Stimulated activated CD4-positive, alpha-beta T cell treated with anti-CD3 and anti-CD28 coated beads, TNF-alpha, amount 100 ng/mL, for 48 hours (primary cell): Measurements from ENCODE around the gene RNF10.
A peak's percentile ranks its signal among the peaks of the same experiment; 100 is the strongest.
"Not testable (repeated sequence)": the region's sequence is repeated elsewhere in the genome, so short reads cannot be mapped to it uniquely, and the experiment has no call there.

Experiments used
- DNase-seq, 3 donors: peaks; one replicate each; pipeline ENCODE4 v3.0.0-alpha.2; 2020; ENCODE audit warnings: low read depth in 3 of 3

The RNF10 gene

GRCh38 chr12:120528861-120529525 is 5.2 kb upstream of the RNF10 start, which contains the start of gene COQ5:
Gene COQ5, minus strand, starts transcription at chr12:120529158. Its CDS starts 17 bp downstream, at chr12:120529141.
- DNase-seq: peak; percentile 67 to 79 (median 71)

DNA sequence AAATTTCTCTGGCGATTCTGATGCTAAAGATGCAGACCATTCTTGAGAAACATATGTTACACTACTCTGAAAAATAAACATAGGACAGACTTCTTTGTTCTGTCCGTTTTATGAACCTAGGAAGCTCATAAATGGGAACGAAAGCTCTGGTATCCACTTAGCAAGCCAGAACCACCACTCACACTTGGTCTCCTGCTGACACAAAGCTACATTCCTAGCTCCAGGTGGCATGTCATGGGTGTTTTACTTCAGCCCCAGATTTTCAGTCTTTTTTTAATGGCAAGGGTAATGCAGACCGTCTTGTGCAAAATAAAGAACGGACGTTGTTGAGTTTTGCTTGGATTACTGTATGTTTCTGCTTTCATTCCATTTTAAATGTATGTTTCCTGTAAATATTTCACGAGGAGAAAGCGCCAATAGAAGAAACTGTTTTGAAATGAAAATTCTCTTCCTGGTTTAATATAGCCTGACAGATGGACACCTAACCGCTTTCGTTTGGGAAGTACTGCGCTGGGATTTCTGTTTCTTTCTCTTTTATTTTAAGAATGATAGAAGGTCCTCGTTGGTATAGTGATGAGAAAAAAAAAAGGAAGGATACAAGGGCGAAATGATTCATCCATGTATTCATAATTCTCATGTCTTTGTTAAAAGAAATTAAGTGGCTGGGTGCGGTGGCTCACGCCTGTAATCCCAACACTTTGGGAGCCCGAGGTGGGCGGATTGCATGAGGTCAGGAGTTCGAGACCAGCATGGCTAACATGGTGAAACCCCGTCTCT is 4.3 kb upstream of the RNF10 start:
- DNase-seq: no peak

DNA sequence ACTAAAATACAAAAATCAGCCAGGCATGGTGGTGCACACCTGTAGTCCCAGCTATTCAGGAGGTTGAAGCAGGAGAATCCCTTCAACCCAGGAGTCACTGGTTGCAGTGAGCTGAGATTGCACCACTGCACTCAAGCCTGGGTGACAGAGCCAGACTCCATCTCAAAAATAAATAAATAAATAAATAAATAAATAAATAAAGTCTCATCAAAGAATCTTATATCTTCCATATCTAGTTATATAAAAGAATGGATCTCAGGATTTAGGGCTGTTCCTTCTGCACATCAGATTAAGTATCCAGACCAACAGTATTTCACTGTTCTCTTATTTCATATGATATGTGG is 3.8 kb upstream of the RNF10 start:
- not testable (repeated sequence) for DNase-seq

DNA sequence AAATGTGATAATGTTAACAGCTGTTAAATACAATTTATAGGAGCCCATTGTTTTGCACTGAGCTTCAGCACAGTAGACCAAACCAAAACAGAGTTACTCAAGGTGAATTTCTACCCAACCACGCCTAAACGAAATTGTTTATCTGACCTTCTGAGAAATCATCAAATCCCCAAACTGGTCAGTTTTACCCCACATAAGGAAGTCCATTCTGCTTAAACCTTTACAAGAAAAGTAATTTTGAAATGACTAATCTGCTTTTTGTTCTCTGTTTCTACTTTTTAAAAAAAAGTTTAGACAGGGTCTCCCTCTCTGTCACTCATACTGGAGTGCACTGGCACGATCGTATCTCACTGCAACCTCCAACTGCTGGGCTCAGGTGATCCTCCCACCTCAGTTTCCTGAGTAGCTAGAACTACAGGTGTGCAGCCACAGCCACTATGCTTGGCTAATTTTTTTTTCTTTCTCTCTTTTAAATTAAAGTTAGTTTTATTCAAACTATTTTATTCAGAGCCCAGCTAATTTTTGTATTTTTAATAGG is 1.4 kb upstream of the RNF10 start:
- DNase-seq: no peak

DNA sequence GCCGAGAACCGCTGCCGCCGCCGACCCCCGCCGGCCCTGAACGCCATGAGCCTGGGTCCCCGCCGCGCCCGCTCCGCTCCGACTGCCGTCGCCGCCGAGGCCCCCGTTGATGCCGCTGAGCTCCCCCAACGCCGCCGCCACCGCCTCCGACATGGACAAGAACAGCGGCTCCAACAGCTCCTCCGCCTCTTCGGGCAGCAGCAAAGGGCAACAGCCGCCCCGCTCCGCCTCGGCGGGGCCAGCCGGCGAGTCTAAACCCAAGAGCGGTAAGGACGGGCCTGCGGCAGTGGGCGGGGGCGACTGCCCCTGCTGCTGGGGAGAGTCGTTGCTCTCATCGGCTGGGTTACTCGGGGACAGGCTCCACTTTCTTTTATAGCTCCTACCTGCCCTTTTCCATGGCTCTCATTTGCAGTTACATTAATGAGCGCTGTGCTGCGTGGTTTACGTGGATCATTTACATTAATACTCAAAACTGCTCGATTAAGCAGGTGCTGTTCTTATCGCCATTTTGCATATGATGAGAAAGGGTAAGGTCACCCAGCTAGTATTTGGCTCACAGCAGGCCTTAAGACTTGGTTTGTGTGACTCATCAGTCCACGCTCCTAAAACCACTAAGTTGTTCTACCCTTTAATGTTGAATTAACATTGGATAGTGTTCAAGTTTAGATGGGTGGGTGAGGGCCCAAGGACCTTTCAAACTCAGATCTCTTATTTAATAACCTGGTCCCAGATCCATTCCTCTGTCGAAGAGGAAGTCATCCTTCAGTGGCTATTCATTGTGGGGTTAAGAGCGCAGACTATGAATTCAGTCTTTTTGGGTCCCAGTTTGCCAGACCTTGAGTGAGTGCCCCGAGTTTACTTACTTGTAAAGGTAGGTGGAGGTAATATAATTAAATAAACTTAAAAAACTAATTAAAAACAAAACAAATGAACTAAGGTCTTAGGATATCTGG is 823 bp downstream of the RNF10 start:
- peak in 2 of 3 donors; percentile 20 to 50 for DNase-seq

- peak in 1 of 3 donors; percentile 9 for DNase-seq
Measured at GRCh38 chr12:120536064-120536791, 2.1 kb downstream of the RNF10 start.

- no peak for DNase-seq
Measured at GRCh38 chr12:120537856-120538220, 3.7 kb downstream of the RNF10 start.

- no peak for DNase-seq
Measured at GRCh38 chr12:120538281-120539156, 4.4 kb downstream of the RNF10 start.

- no peak for DNase-seq
Measured at GRCh38 chr12:120539303-120539702, 5.1 kb downstream of the RNF10 start.

- DNase-seq: no peak
Measured at GRCh38 chr12:120540445-120540844, 6.3 kb downstream of the RNF10 start.

- DNase-seq: no peak
Measured at GRCh38 chr12:120542166-120542565, 8.0 kb downstream of the RNF10 start.

DNA sequence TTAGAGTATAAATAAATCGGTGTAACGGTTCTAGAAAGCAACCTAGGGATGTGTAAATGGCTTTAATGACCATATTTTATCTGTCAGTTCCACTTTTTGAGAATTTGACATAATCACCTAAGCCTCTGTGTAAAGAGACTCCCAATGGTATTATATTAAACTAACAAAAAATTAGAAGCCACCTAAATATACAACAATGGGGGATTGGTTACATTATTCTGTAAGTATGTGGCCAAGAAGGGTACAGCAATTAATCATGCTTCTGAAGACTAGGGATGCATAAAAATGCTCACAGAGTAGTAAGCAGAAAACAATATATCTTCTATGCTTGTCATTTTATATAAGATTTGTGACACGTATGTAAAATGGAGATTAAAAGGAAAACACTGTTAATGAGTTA is 10.5 kb downstream of the RNF10 start:
- no peak for DNase-seq

GRCh38 chr12:120546050-120546386 is 11.9 kb downstream of the RNF10 start:
- no peak for DNase-seq

DNA sequence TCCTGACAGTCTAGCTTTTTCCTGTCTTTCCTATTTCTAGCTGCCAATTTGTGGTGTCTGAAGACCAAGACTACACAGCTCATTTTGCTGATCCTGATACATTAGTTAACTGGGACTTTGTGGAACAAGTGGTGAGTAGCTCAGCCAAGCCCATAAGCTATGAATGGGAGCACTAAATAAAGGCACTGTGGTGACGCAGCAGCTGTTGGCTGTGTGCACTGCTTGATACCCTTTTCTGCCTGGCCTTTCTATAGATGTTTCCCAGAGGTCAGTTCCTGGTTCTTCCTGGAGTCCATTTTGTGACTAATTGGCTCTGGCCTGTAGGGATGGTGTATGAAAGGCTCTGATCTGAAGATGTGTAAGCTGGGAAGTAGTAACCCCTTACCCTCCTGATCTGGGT is 20.5 kb downstream of the RNF10 start:
- no peak for DNase-seq

GRCh38 chr12:120557589-120557988 is 23.4 kb downstream of the RNF10 start:
- DNase-seq: no peak

GRCh38 chr12:120562906-120563305 is 28.8 kb downstream of the RNF10 start:
- DNase-seq: no peak

- DNase-seq: no peak
Measured at GRCh38 chr12:120563495-120563894, 29.3 kb downstream of the RNF10 start.

DNA sequence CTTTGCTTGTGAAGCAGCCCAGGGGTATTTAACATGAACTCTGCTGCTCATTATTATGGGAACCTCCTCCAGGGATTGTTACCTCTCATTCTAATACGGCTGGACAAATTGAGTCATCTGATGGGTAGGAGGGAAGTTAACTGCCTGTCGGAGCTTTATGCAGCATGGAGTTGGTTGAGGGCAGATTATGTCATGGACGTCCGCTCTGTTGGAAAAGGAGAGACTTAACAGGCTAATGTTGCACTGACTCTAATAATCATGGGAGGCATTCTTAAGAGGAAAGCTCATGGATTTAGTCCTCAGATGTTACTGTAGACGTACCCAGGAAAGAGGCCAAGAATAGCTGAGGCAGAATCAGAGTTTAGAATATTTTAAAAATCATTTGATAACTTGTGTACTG is 37.1 kb downstream of the RNF10 start:
- no peak for DNase-seq

- DNase-seq: no peak
Measured at GRCh38 chr12:120573560-120573959, 39.4 kb downstream of the RNF10 start.

GRCh38 chr12:120574106-120574505 is 40.0 kb downstream of the RNF10 start:
- no peak for DNase-seq
